Measurements from ENCODE around the gene PIEZO2. TPM values are rescaled to one million over a fixed set of nuclear protein-coding genes. Genes with fewer than 3 reads are reported as not detected.
"Not testable (repeated sequence)": the region's sequence is repeated elsewhere in the genome, so short reads cannot be mapped to it uniquely, and the experiment has no call there.

Gene PIEZO2
- 4.2 and 4.4 TPM in 2 replicates for total RNA-seq (ENCODE audit: low replicate concordance)

GRCh38 chr18:11149441-11150270 lies at the start of gene PIEZO2:
PIEZO2 (minus strand) TSS chr18:11149569; CDS start chr18:11148588, 981 bp downstream.
- no peak within 1 kb of the TSS for H3K9ac ChIP-seq

GRCh38 chr18:11183637-11184036 lies 34.3 kb upstream of the PIEZO2 start:
- H3K9me3 Mint-ChIP-seq = no peaks in the 10 kb centered on the region
- no peak overlapping the region for H3K27ac Mint-ChIP-seq
- Histone ChIP-seq H3K4me3 (no peak overlapping the region), H3K27ac (no peak overlapping the region), H3K4me1 (no peaks in the 10 kb centered on the region), H3K27me3 (no peaks in the 10 kb centered on the region), H3K9me3 (ENCODE audit: low read depth) (no peaks in the 10 kb centered on the region), H4K20me1 (ENCODE audit: low read depth) (no peaks in the 10 kb centered on the region), H3K79me2 (ENCODE audit: low read depth) (no peaks in the 10 kb centered on the region), H3K9ac (no peak overlapping the region), H3K4me2 (no peak overlapping the region), H3F3A (ENCODE audit: low read depth) (no peaks in the 10 kb centered on the region), H2AFZ (replicated peaks) (no peak overlapping the region), H3K36me3 (no peaks in the 10 kb centered on the region)
- DNase-seq (ENCODE audit: low spot score) = no peak
- H3K36me3 Mint-ChIP-seq = no peaks in the 10 kb centered on the region
- no peaks in the 10 kb centered on the region for H3K4me1 Mint-ChIP-seq
- H3K27me3 Mint-ChIP-seq (ENCODE audit: insufficient read depth, low read depth) = peaks cover 2% of the 10 kb centered on the region
- TF ChIP-seq EZH2phosphoT487 (IDR thresholded peaks at IDR 0.05) = no peak
- no peak for TF ChIP-seq EZH2 (IDR thresholded peaks at IDR 0.05)
- no peak for TF ChIP-seq CTCF (IDR thresholded peaks at IDR 0.05)
- no peak overlapping the region for H3K4me3 Mint-ChIP-seq

More at GRCh38 chr18:11149441-11150270, at the start of gene PIEZO2:
- Histone ChIP-seq H2AFZ (replicated peaks) (peak within 1 kb of the TSS; percentile 92), H3K4me1 (peaks cover 14% of the 10 kb centered on the region), H3K9me3 (ENCODE audit: low read depth) (no peaks in the 10 kb centered on the region), H4K20me1 (ENCODE audit: low read depth) (peaks cover 20% of the 10 kb centered on the region), H3K27ac (no peak within 1 kb of the TSS), H3K4me3 (peak within 1 kb of the TSS; percentile 57), H3K27me3 (peaks cover 74% of the 10 kb centered on the region), H3K4me2 (peak within 1 kb of the TSS; percentile 84), H3K36me3 (no peaks in the 10 kb centered on the region), H3K79me2 (ENCODE audit: low read depth) (no peaks in the 10 kb centered on the region), H3F3A (ENCODE audit: low read depth) (peaks cover 17% of the 10 kb centered on the region)
- Mint-ChIP-seq H3K36me3 (peaks cover 5% of the 10 kb centered on the region), H3K9me3 (no peaks in the 10 kb centered on the region), H3K27ac (peak within 1 kb of the TSS; percentile 3), H3K27me3 (ENCODE audit: insufficient read depth, low read depth) (peaks cover 35% of the 10 kb centered on the region), H3K4me1 (peaks cover 20% of the 10 kb centered on the region), H3K4me3 (peak within 1 kb of the TSS; percentile 89)
- no peak for TF ChIP-seq EZH2phosphoT487 (IDR thresholded peaks at IDR 0.05)
- no peak for TF ChIP-seq EZH2 (IDR thresholded peaks at IDR 0.05)
- TF ChIP-seq CTCF (IDR thresholded peaks at IDR 0.05) = no peak
- peak; percentile 92 for DNase-seq (ENCODE audit: low spot score)

GRCh38 chr18:11181629-11182028 lies 32.3 kb upstream of the PIEZO2 start:
- H3K36me3 ChIP-seq; H3K79me2 ChIP-seq (ENCODE audit: low read depth); H4K20me1 ChIP-seq (ENCODE audit: low read depth); H3K27ac ChIP-seq; H3K9me3 Mint-ChIP-seq; DNase-seq (ENCODE audit: low spot score); H3K36me3 Mint-ChIP-seq; H3K4me1 Mint-ChIP-seq; H3K9ac ChIP-seq; H3K9me3 ChIP-seq (ENCODE audit: low read depth); H3K4me3 Mint-ChIP-seq; H3K4me2 ChIP-seq; H3K4me3 ChIP-seq; H3K27me3 ChIP-seq; H3K27me3 Mint-ChIP-seq (ENCODE audit: insufficient read depth, low read depth); H3K4me1 ChIP-seq; H3F3A ChIP-seq (ENCODE audit: low read depth); H3K27ac Mint-ChIP-seq; H2AFZ ChIP-seq (replicated peaks): not testable (repeated sequence)

- H3K27ac ChIP-seq = no peak overlapping the region
- Mint-ChIP-seq H3K4me3 (no peak overlapping the region), H3K27me3 (ENCODE audit: insufficient read depth, low read depth) (no peaks in the 10 kb centered on the region), H3K4me1 (no peaks in the 10 kb centered on the region), H3K36me3 (no peaks in the 10 kb centered on the region), H3K9me3 (no peaks in the 10 kb centered on the region), H3K27ac (no peak overlapping the region)
- no peak for DNase-seq (ENCODE audit: low spot score)
- no peak overlapping the region for H2AFZ ChIP-seq (replicated peaks)
- H3K9me3 ChIP-seq (ENCODE audit: low read depth) = no peaks in the 10 kb centered on the region
- H3K36me3 ChIP-seq = no peaks in the 10 kb centered on the region
- no peaks in the 10 kb centered on the region for H3K4me1 ChIP-seq
- no peak overlapping the region for H3K4me2 ChIP-seq
- H3K4me3 ChIP-seq = no peak overlapping the region
- TF ChIP-seq EZH2 (IDR thresholded peaks at IDR 0.05) = no peak
- TF ChIP-seq CTCF (IDR thresholded peaks at IDR 0.05) = no peak
- no peak for TF ChIP-seq EZH2phosphoT487 (IDR thresholded peaks at IDR 0.05)
- H3K27me3 ChIP-seq = no peaks in the 10 kb centered on the region
- H3K9ac ChIP-seq = no peak overlapping the region
- H4K20me1 ChIP-seq (ENCODE audit: low read depth) = no peaks in the 10 kb centered on the region
- no peaks in the 10 kb centered on the region for H3K79me2 ChIP-seq (ENCODE audit: low read depth)
- H3F3A ChIP-seq (ENCODE audit: low read depth) = no peaks in the 10 kb centered on the region
These were observed 30.7 kb upstream of the PIEZO2 start for GRCh38 chr18:11179959-11180519.
